Activated CD4-positive, alpha-beta T cell treated with anti-CD3 and anti-CD28 coated beads for 36 hours (primary cell): ENCODE measurements around the gene ACVR1. TPM values are rescaled to one million over a fixed set of nuclear protein-coding genes. Genes with fewer than 3 reads are reported as not detected.

Experiments used
- ATAC-seq: fragments of 200-7000 bp; cut with Tn5 transposase; one replicate; pipeline ENCODE4 v1.10.0; 2021; ENCODE audit warnings: mild to moderate bottlenecking, moderate library complexity
- CTCF ChIA-PET: fragments of 350-600 bp; sonication (Branson Sonifier 250); formaldehyde crosslinking; loops from one replicate; lab custom pipeline; 2021; ENCODE audit warnings: antibody characterized with exemption; lab: Charles Lee
- POLR2A ChIA-PET: fragments of 350-600 bp; sonication (Branson Sonifier 250); formaldehyde crosslinking; loops from one replicate; lab custom pipeline; 2021; ENCODE audit warnings: antibody characterized with exemption, inconsistent platforms; lab: Charles Lee
- DNase-seq: peaks from one replicate; pipeline ENCODE4 v3.0.0-alpha.2; 2020
- H3K27ac Mint-ChIP-seq: one replicate; pipeline ENCODE4 v1.8.0; 2021; ENCODE audit warnings: mixed read lengths
- H3K27me3 Mint-ChIP-seq: one replicate; pipeline ENCODE4 v1.8.0; 2021; ENCODE audit warnings: mixed read lengths
- H3K36me3 Mint-ChIP-seq: one replicate; pipeline ENCODE4 v1.8.0; 2021; ENCODE audit warnings: low read depth, mixed read lengths
- H3K4me1 Mint-ChIP-seq: one replicate; pipeline ENCODE4 v1.8.0; 2021; ENCODE audit warnings: mixed read lengths
- H3K4me3 Mint-ChIP-seq: one replicate; pipeline ENCODE4 v1.8.0; 2021; ENCODE audit warnings: mild to moderate bottlenecking, moderate library complexity, mixed read lengths
- H3K9me3 Mint-ChIP-seq: one replicate; pipeline ENCODE4 v1.8.0; 2021; ENCODE audit warnings: low read depth, mixed read lengths
- intact Hi-C, 2 experiments: fragments of 100-400 bp; cut with DNase I in 1 of 2; cut with micrococcal nuclease in 1 of 2; formaldehyde crosslinking; loops; one replicate each; pipeline versions ENCODE4 v1.14.2 to v1.15.1; 2022 to 2024; cut with DNase I, micrococcal nuclease
- total RNA-seq, 2 experiments: library from RNA; stranded (reverse); gene quantifications; one replicate each; pipeline ENCODE4 v1.2.3, GENCODE V29; 2021

Gene ACVR1
- total RNA-seq, 2 experiments from 2014 or later = 17.1 to 23.0 TPM

- peaks cover 32% of the 10 kb centered on the region for H3K4me1 Mint-ChIP-seq
- DNase-seq (no peak), ATAC-seq (no peak)
- no peak overlapping the region for H3K4me3 Mint-ChIP-seq
- ChIA-PET CTCF (interaction anchor here (0.6 to 0.8 kb wide), 3 partner anchors 11 to 148 kb away, joined by 3 read pairs; no protein-coding TSS in a partner anchor), POLR2A (no interaction called here)
- H3K27ac Mint-ChIP-seq = peak overlapping the region; percentile 11
- intact Hi-C loops = loop anchor here in 1 of 2 experiments (5.0 kb wide), 1 partner anchor 76 kb away; no protein-coding TSS in a partner anchor
- peaks cover 40% of the 10 kb centered on the region for H3K36me3 Mint-ChIP-seq
- no peaks in the 10 kb centered on the region for H3K9me3 Mint-ChIP-seq
- H3K27me3 Mint-ChIP-seq = no peaks in the 10 kb centered on the region
Measured at GRCh38 chr2:157857881-157858280, 18.2 kb downstream of the ACVR1 start.

GRCh38 chr2:157856187-157856515, 20.0 kb downstream of the ACVR1 start:
- DNase-seq = no peak
- Mint-ChIP-seq H3K27ac (peak overlapping the region; percentile 82), H3K4me3 (no peak overlapping the region), H3K27me3 (no peaks in the 10 kb centered on the region), H3K36me3 (peaks cover 43% of the 10 kb centered on the region), H3K9me3 (no peaks in the 10 kb centered on the region), H3K4me1 (peaks cover 32% of the 10 kb centered on the region)
- intact Hi-C loops = loop anchor here in 1 of 2 experiments (1.0 to 5.0 kb wide), 2 partner anchors 9 to 74 kb away; no protein-coding TSS in a partner anchor
- peak; percentile 8 for ATAC-seq
- POLR2A ChIA-PET = interaction anchor here (0.8 to 1.6 kb wide), 3 partner anchors 9 to 43 kb away, joined by 3 to 10 read pairs (median 4); partner anchors contain the start of gene ACVR1
- CTCF ChIA-PET = interaction anchor here (0.6 to 1.8 kb wide), 6 partner anchors 13 to 115 kb away, joined by 3 to 6 read pairs (median 3); partner anchors contain the start of gene ACVR1

- ChIA-PET POLR2A (interaction anchor here (0.7 kb wide), 1 partner anchor 49 kb away, joined by 5 read pairs; no protein-coding TSS in a partner anchor), CTCF (interaction anchor here (0.8 to 1.9 kb wide), 3 partner anchors 10 to 187 kb away, joined by 4 to 6 read pairs (median 6); no protein-coding TSS in a partner anchor)
- DNase-seq (no peak), ATAC-seq (no peak)
- H3K9me3 Mint-ChIP-seq = no peaks in the 10 kb centered on the region
- H3K4me3 Mint-ChIP-seq = no peak overlapping the region
- no peaks in the 10 kb centered on the region for H3K27me3 Mint-ChIP-seq
- intact Hi-C loops = no loop called here
- peaks cover 40% of the 10 kb centered on the region for H3K4me1 Mint-ChIP-seq
- peaks cover 49% of the 10 kb centered on the region for H3K36me3 Mint-ChIP-seq
- H3K27ac Mint-ChIP-seq = no peak overlapping the region
Measured at GRCh38 chr2:157853820-157854219, 22.3 kb downstream of the ACVR1 start.

- Mint-ChIP-seq H3K27ac (no peak overlapping the region), H3K9me3 (no peaks in the 10 kb centered on the region), H3K4me3 (no peak overlapping the region), H3K27me3 (no peaks in the 10 kb centered on the region), H3K4me1 (peaks cover 40% of the 10 kb centered on the region), H3K36me3 (peaks cover 52% of the 10 kb centered on the region)
- ChIA-PET CTCF (interaction anchor here (0.7 to 1.9 kb wide), 4 partner anchors 9 to 17 kb away, joined by 3 to 6 read pairs (median 4); no protein-coding TSS in a partner anchor), POLR2A (no interaction called here)
- intact Hi-C loops = no loop called here
- DNase-seq (no peak), ATAC-seq (no peak)
Measured at GRCh38 chr2:157853211-157853610, 22.9 kb downstream of the ACVR1 start.

GRCh38 chr2:157849591-157849990, 26.5 kb downstream of the ACVR1 start:
- ChIA-PET POLR2A (no interaction called here), CTCF (interaction anchor here (1.2 kb wide), 1 partner anchor 57 kb away, joined by 3 read pairs; no protein-coding TSS in a partner anchor)
- ATAC-seq = no peak
- Mint-ChIP-seq H3K9me3 (no peaks in the 10 kb centered on the region), H3K27me3 (no peaks in the 10 kb centered on the region), H3K4me3 (no peak overlapping the region), H3K27ac (no peak overlapping the region), H3K36me3 (peaks cover 52% of the 10 kb centered on the region), H3K4me1 (peaks cover 34% of the 10 kb centered on the region)
- no peak for DNase-seq
- intact Hi-C loops = no loop called here

- intact Hi-C loops = no loop called here
- POLR2A ChIA-PET = no interaction called here
- Mint-ChIP-seq H3K4me3 (no peak overlapping the region), H3K27ac (no peak overlapping the region), H3K27me3 (no peaks in the 10 kb centered on the region), H3K4me1 (peaks cover 25% of the 10 kb centered on the region), H3K9me3 (no peaks in the 10 kb centered on the region), H3K36me3 (peaks cover 47% of the 10 kb centered on the region)
- no peak for ATAC-seq
- CTCF ChIA-PET = interaction anchor here (1.0 kb wide), 1 partner anchor 17 kb away, joined by 4 read pairs; no protein-coding TSS in a partner anchor
- no peak for DNase-seq
Measured at GRCh38 chr2:157848213-157848612, 27.9 kb downstream of the ACVR1 start.

- ATAC-seq = no peak
- Mint-ChIP-seq H3K27me3 (no peaks in the 10 kb centered on the region), H3K4me1 (peaks cover 20% of the 10 kb centered on the region), H3K36me3 (peaks cover 37% of the 10 kb centered on the region), H3K9me3 (no peaks in the 10 kb centered on the region), H3K4me3 (no peak overlapping the region), H3K27ac (no peak overlapping the region)
- POLR2A ChIA-PET = no interaction called here
- no peak for DNase-seq
- intact Hi-C loops = no loop called here
- CTCF ChIA-PET = interaction anchor here (1.3 kb wide), 1 partner anchor 9 kb away, joined by 6 read pairs; no protein-coding TSS in a partner anchor
Measured at GRCh38 chr2:157845081-157845480, 31.0 kb downstream of the ACVR1 start.

GRCh38 chr2:157843935-157844334, 32.2 kb downstream of the ACVR1 start:
- peaks cover 36% of the 10 kb centered on the region for H3K36me3 Mint-ChIP-seq
- intact Hi-C loops = no loop called here

GRCh38 chr2:157843081-157843480, 33.0 kb downstream of the ACVR1 start:
- Mint-ChIP-seq H3K9me3 (no peaks in the 10 kb centered on the region), H3K4me1 (peaks cover 31% of the 10 kb centered on the region), H3K27ac (no peak overlapping the region), H3K27me3 (no peaks in the 10 kb centered on the region), H3K4me3 (no peak overlapping the region), H3K36me3 (peaks cover 31% of the 10 kb centered on the region)
- ATAC-seq = no peak
- ChIA-PET POLR2A (interaction anchor here (0.8 kb wide), 1 partner anchor 23 kb away, joined by 3 read pairs; no protein-coding TSS in a partner anchor), CTCF (interaction anchor here (1.0 kb wide), 1 partner anchor 165 kb away, joined by 3 read pairs; no protein-coding TSS in a partner anchor)
- intact Hi-C loops = no loop called here
- DNase-seq = no peak

More at GRCh38 chr2:157843935-157844334, 32.2 kb downstream of the ACVR1 start:
- DNase-seq (no peak), ATAC-seq (no peak)
- CTCF ChIA-PET = interaction anchor here (1.0 to 1.3 kb wide), 2 partner anchors 10 to 164 kb away, joined by 3 to 6 read pairs; no protein-coding TSS in a partner anchor
- Mint-ChIP-seq H3K9me3 (no peaks in the 10 kb centered on the region), H3K4me1 (peaks cover 23% of the 10 kb centered on the region), H3K27me3 (no peaks in the 10 kb centered on the region), H3K27ac (no peak overlapping the region), H3K4me3 (no peak overlapping the region)
- POLR2A ChIA-PET = interaction anchor here (0.8 kb wide), 1 partner anchor 22 kb away, joined by 3 read pairs; no protein-coding TSS in a partner anchor

GRCh38 chr2:157842106-157842879, 33.8 kb downstream of the ACVR1 start:
- H3K4me1 Mint-ChIP-seq = peaks cover 35% of the 10 kb centered on the region
- no peak overlapping the region for H3K4me3 Mint-ChIP-seq
- no peaks in the 10 kb centered on the region for H3K27me3 Mint-ChIP-seq
- ATAC-seq (no peak), DNase-seq (no peak)
- ChIA-PET CTCF (interaction anchor here (1.2 kb wide), 1 partner anchor 9 kb away, joined by 3 read pairs; no protein-coding TSS in a partner anchor), POLR2A (no interaction called here)
- no peak overlapping the region for H3K27ac Mint-ChIP-seq
- intact Hi-C loops = no loop called here
- H3K36me3 Mint-ChIP-seq = peaks cover 32% of the 10 kb centered on the region
- no peaks in the 10 kb centered on the region for H3K9me3 Mint-ChIP-seq

GRCh38 chr2:157841485-157841884, 34.6 kb downstream of the ACVR1 start:
- Mint-ChIP-seq H3K4me1 (peaks cover 41% of the 10 kb centered on the region), H3K9me3 (no peaks in the 10 kb centered on the region), H3K27ac (no peak overlapping the region), H3K36me3 (peaks cover 35% of the 10 kb centered on the region), H3K4me3 (no peak overlapping the region), H3K27me3 (no peaks in the 10 kb centered on the region)
- DNase-seq = no peak
- ChIA-PET CTCF (interaction anchor here (1.2 kb wide), 1 partner anchor 8 kb away, joined by 3 read pairs; no protein-coding TSS in a partner anchor), POLR2A (no interaction called here)
- no peak for ATAC-seq
- intact Hi-C loops = no loop called here
